PC-3 (cell line): ENCODE data around the gene GTPBP3.

Source experiments
- CTCF ChIP-seq: fragments of 300-600 bp; sonication (generic); conservative IDR thresholded peaks from 2 replicates; pipeline ENCODE4 v1.5.1; 2017; ENCODE audit warnings: antibody characterized with exemption, low read depth, mild to moderate bottlenecking, low read length
- EZH2 ChIP-seq: fragments of 300-600 bp; sonication (generic); IDR thresholded peaks from one replicate; pipeline ENCODE4 v1.6.1; 2017; ENCODE audit warnings: antibody characterized with exemption, mild to moderate bottlenecking, low read length; ENCODE audit not compliant: unreplicated experiment
- EZH2phosphoT487 ChIP-seq: fragments of 300-600 bp; sonication (generic); IDR thresholded peaks from 2 replicates; pipeline ENCODE4 v1.6.1; 2018; ENCODE audit warnings: mild to moderate bottlenecking, antibody characterized with exemption, low read length, borderline replicate concordance

- TF ChIP-seq CTCF = no peak
- no peak for TF ChIP-seq EZH2
- no peak for TF ChIP-seq EZH2phosphoT487
Measured at GRCh38 chr19:17319473-17320238, 17.7 kb upstream of the GTPBP3 start.
